Measurements from ENCODE around the gene CRYBB1. TPM values are rescaled to one million over a fixed set of nuclear protein-coding genes. Genes with fewer than 3 reads are reported as not detected.

CRYBB1 gene
- polyA plus RNA-seq, 1 experiment = not detected

DNA sequence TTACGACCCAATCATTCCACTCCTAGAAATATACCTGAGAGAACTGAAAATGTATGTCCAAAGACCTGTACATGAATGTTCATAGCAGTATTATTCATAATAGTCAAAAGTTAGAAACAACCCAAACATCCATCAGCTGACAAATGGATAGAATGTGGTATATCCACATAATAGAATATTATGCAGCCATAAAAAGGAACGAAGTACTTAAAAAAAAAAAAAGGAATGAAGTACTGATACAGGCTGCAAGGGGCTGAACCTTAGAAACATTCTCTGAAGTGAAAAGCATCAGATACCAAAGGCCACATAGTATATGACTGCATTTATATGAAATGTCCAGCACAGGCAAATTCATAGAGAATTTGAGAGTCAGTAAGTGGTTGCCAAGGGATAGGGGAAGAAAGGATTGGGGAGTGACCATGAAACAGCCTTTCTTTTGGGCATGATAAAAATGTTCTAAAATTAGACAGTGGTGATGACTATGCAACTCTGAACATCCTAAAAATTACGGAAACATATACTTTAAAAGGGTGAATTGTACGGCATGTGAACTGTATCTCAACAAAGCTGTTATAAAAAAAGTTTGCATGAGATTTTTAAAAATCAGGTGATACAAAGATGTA lies 29.7 kb downstream of the CRYBB1 start:
- POLR2A ChIA-PET = interaction anchor here (0.6 kb wide), 1 partner anchor 18 kb away, joined by 9 read pairs; no protein-coding TSS in a partner anchor
- Histone ChIP-seq H3K9me3 (ENCODE audit: control insufficient read depth, insufficient read depth, low read length) (no peaks in the 10 kb centered on the region), H3K27ac (ENCODE audit: low read depth, low read length) (no peak overlapping the region), H3K4me3 (ENCODE audit: low read depth, low read length) (no peak overlapping the region), H3K27me3 (ENCODE audit: control insufficient read depth, insufficient read depth, low read length) (peaks cover 6% of the 10 kb centered on the region)
- DNase-seq (ENCODE audit: low read depth, low spot score) = no peak
- CTCF ChIA-PET = no interaction called here
- TF ChIP-seq, protein P1, sequence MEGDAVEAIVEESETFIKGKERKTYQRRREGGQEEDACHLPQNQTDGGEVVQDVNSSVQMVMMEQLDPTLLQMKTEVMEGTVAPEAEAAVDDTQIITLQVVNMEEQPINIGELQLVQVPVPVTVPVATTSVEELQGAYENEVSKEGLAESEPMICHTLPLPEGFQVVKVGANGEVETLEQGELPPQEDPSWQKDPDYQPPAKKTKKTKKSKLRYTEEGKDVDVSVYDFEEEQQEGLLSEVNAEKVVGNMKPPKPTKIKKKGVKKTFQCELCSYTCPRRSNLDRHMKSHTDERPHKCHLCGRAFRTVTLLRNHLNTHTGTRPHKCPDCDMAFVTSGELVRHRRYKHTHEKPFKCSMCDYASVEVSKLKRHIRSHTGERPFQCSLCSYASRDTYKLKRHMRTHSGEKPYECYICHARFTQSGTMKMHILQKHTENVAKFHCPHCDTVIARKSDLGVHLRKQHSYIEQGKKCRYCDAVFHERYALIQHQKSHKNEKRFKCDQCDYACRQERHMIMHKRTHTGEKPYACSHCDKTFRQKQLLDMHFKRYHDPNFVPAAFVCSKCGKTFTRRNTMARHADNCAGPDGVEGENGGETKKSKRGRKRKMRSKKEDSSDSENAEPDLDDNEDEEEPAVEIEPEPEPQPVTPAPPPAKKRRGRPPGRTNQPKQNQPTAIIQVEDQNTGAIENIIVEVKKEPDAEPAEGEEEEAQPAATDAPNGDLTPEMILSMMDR (IDR thresholded peaks at IDR 0.05; ENCODE audit: low read depth, low read length) = no peak

DNA sequence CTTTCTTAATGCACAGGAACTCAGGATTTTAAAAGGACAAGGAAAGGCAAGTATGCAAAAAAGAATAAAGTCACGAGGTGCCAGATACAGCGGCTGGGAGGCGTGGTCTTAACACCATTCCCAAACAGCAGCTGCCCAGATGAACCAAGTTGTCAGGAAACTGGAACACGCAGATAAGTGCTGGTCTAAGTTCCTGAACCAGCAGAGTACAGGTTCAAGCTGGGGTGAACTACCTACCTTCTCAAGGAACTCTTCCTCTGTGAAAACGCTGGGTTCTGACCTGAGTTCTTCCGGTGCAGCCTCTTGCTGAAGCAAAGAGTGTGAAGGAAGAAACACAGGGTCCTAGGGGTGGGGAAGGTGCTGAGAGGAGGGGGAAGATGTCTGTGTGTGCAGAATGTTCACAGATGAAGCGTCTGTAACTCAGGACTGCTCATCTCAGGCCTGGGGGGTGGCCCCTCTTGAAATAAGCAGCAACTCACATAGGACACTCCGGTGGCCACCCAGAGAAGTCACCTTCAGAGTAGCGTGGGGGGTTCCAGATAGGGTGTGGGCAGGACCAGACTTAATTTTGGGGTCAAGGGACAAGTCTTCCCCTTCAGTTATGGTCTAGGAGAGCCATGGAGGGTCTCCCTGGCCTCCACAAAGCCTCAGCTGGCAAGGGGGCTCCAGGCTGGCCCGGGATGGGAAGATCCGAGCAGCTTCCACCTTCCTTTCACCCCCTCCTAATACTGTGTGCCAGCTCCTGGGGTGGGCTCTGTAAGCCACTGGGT lies 31.1 kb downstream of the CRYBB1 start:
- ChIA-PET POLR2A (no interaction called here), CTCF (no interaction called here)
- H3K4me3 ChIP-seq (ENCODE audit: low read depth, low read length) = no peak overlapping the region
- TF ChIP-seq, protein P1 (IDR thresholded peaks at IDR 0.05; ENCODE audit: low read depth, low read length) = no peak
- H3K27ac ChIP-seq (ENCODE audit: low read depth, low read length) = no peak overlapping the region
- H3K27me3 ChIP-seq (ENCODE audit: control insufficient read depth, insufficient read depth, low read length) = no peaks in the 10 kb centered on the region
- no peak for DNase-seq (ENCODE audit: low read depth, low spot score)
- no peaks in the 10 kb centered on the region for H3K9me3 ChIP-seq (ENCODE audit: control insufficient read depth, insufficient read depth, low read length)

DNA sequence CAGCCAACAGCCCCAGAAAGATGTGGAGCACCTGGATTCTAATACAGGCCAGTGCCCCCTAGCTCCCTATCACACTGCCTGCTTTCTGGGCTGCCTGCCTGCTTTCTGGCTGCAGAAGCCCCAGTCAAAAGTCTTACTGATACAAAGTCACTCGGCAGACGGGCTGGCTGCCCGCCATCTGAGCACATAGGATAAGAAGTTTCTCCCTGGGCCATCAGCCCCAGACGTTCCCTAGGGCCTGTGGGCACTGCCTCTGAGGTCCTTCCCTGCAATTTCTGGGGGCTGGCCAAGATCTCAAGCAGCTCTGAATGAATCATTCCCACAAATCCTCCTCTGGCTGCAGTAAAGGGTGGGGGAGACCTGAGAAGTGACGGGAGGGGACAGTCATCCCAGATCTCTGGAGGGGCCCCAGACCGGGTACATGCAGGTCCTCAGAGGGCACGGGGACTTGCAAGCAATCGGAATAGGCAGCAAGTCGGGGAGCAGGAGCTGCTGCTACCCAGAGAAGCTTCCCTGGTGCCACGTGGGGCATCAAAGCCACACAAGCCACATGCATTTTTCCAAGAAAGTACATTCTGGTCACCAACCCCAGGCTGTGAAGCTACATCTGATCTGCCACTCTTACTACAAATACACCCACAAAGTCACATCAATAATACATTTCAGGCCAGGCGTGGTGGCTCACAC lies 32.6 kb downstream of the CRYBB1 start:
- ChIA-PET CTCF (interaction anchor here (1.1 to 2.3 kb wide), 2 partner anchors 22 to 81 kb away, joined by 3 to 8 read pairs; no protein-coding TSS in a partner anchor), POLR2A (no interaction called here)
- TF ChIP-seq, protein P1 (IDR thresholded peaks at IDR 0.05; ENCODE audit: low read depth, low read length) = peak; percentile 31
- no peak for DNase-seq (ENCODE audit: low read depth, low spot score)
- no peak overlapping the region for H3K4me3 ChIP-seq (ENCODE audit: low read depth, low read length)
- H3K9me3 ChIP-seq (ENCODE audit: control insufficient read depth, insufficient read depth, low read length) = no peaks in the 10 kb centered on the region
- H3K27me3 ChIP-seq (ENCODE audit: control insufficient read depth, insufficient read depth, low read length) = no peaks in the 10 kb centered on the region
- H3K27ac ChIP-seq (ENCODE audit: low read depth, low read length) = no peak overlapping the region

DNA sequence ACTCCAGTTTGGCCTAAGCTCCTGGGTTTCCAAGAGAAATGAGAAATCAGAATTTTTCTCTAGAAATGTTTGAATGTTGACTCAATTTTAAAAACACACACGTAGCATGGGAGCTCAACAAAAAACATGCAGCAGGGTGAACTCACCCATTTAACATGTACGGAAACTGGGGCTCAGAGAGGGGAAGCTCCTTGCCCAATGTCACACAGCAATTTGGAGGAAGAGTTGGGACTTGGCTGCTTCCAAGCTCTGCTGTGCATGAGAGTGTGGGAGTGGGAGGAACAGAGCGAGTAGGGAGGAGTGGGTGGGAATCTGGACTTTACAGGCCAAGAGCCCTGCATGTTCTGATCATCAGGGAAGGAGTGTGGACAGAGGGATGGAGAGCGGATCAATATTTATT lies 33.8 kb downstream of the CRYBB1 start:
- CTCF ChIA-PET = interaction anchor here (0.7 to 2.3 kb wide), 2 partner anchors 20 to 82 kb away, joined by 3 to 8 read pairs; no protein-coding TSS in a partner anchor
- POLR2A ChIA-PET = no interaction called here
- Histone ChIP-seq H3K27ac (ENCODE audit: low read depth, low read length) (no peak overlapping the region), H3K27me3 (ENCODE audit: control insufficient read depth, insufficient read depth, low read length) (no peaks in the 10 kb centered on the region), H3K9me3 (ENCODE audit: control insufficient read depth, insufficient read depth, low read length) (no peaks in the 10 kb centered on the region), H3K4me3 (ENCODE audit: low read depth, low read length) (no peak overlapping the region)
- TF ChIP-seq, protein P1 (IDR thresholded peaks at IDR 0.05; ENCODE audit: low read depth, low read length) = no peak
- DNase-seq (ENCODE audit: low read depth, low spot score) = no peak

All from AG04450 (cell line).